DOHH2 (cell line): ENCODE results near the gene MYL4.
A peak's percentile ranks its signal among the peaks of the same experiment; 100 is the strongest.

Experiments used
- H3F3A ChIP-seq: fragments of 200-600 bp; sonication (generic), shearing (Covaris generic); 2 replicates; pipeline ENCODE4 v1.6.0; 2016; ENCODE audit warnings: antibody characterized with exemption, mild to moderate bottlenecking; ENCODE audit not compliant: control insufficient read depth, insufficient read depth
- H3K27ac ChIP-seq: fragments of 200-600 bp; sonication (generic); 2 replicates; pipeline ENCODE4 v1.5.1; 2014; ENCODE audit warnings: low read depth, mild to moderate bottlenecking, low read length, moderate library complexity
- H3K27me3 ChIP-seq: fragments of 200-600 bp; sonication (generic); 2 replicates; pipeline ENCODE4 v1.6.1; 2014; ENCODE audit warnings: mild to moderate bottlenecking, low read length, mixed read lengths; ENCODE audit not compliant: control insufficient read depth
- H3K36me3 ChIP-seq: fragments of 200-600 bp; sonication (generic); 2 replicates; pipeline ENCODE4 v1.6.1; 2014; ENCODE audit warnings: mild to moderate bottlenecking, low read length, moderate library complexity, mixed read lengths; ENCODE audit not compliant: control insufficient read depth
- H3K4me1 ChIP-seq: fragments of 200-600 bp; sonication (generic); 2 replicates; pipeline ENCODE4 v1.6.1; 2014; ENCODE audit warnings: mild to moderate bottlenecking, low read length, mixed read lengths; ENCODE audit not compliant: control insufficient read depth
- H3K4me2 ChIP-seq: fragments of 200-600 bp; sonication (generic); 2 replicates; pipeline ENCODE4 v1.6.0; 2014; ENCODE audit warnings: mild to moderate bottlenecking, low read length, moderate library complexity
- H3K4me3 ChIP-seq: fragments of 200-600 bp; sonication (generic); 2 replicates; pipeline ENCODE4 v1.5.1; 2014; ENCODE audit warnings: mild to moderate bottlenecking, low read length, mixed read lengths
- H3K79me2 ChIP-seq: fragments of 200-600 bp; sonication (generic); 2 replicates; pipeline ENCODE4 v1.6.1; 2014; ENCODE audit warnings: mild to moderate bottlenecking, low read length, mixed read lengths; ENCODE audit not compliant: control insufficient read depth
- H3K9me2 ChIP-seq: fragments of 200-600 bp; sonication (generic); replicated peaks from 2 replicates; pipeline ENCODE4 v1.6.1; 2014; ENCODE audit warnings: mild to moderate bottlenecking, low read length, mixed read lengths; ENCODE audit not compliant: control insufficient read depth
- H3K9me3 ChIP-seq: fragments of 200-600 bp; sonication (generic); 2 replicates; pipeline ENCODE4 v1.6.1; 2014; ENCODE audit warnings: antibody characterized with exemption, low read length, mixed read lengths; ENCODE audit not compliant: control insufficient read depth, insufficient read depth
- H4K20me1 ChIP-seq: fragments of 200-600 bp; sonication (generic); 2 replicates; pipeline ENCODE4 v1.6.0; 2014; ENCODE audit warnings: low read depth, mild to moderate bottlenecking, antibody characterized with exemption, low read length, moderate library complexity; ENCODE audit not compliant: control insufficient read depth, insufficient read depth
- CTCF ChIP-seq: fragments of 200-600 bp; sonication (generic); IDR thresholded peaks from one replicate; pipeline ENCODE4 v1.5.1; 2014; ENCODE audit warnings: antibody characterized with exemption, mild to moderate bottlenecking, low read depth, low read length; ENCODE audit not compliant: poor library complexity, severe bottlenecking
- EZH2phosphoT487 ChIP-seq: fragments of 200-600 bp; sonication (generic); IDR thresholded peaks from 2 replicates; pipeline ENCODE4 v1.6.1; 2017; ENCODE audit warnings: borderline replicate concordance, mild to moderate bottlenecking, antibody characterized with exemption, low read length, moderate library complexity, mixed read lengths

The MYL4 gene

GRCh38 chr17:47231334-47231733 lies 22.2 kb downstream of the MYL4 start:
- Histone ChIP-seq H3K9me2 (no peaks in the 10 kb centered on the region), H3K36me3 (no peaks in the 10 kb centered on the region), H3K79me2 (no peaks in the 10 kb centered on the region), H3K4me3 (peak overlapping the region; percentile 54; the same call in 1 of the 2 replicates), H3K27me3 (peaks cover 8% of the 10 kb centered on the region; the same call in 1 of the 2 replicates), H3K4me2 (peak overlapping the region; percentile 67), H3F3A (peaks cover 4% of the 10 kb centered on the region; the same call in 1 of the 2 replicates), H3K9me3 (peaks cover 3% of the 10 kb centered on the region; the same call in 1 of the 2 replicates), H3K4me1 (peaks cover 25% of the 10 kb centered on the region), H3K27ac (no peak overlapping the region), H4K20me1 (no peaks in the 10 kb centered on the region)
- TF ChIP-seq EZH2phosphoT487 (no peak), CTCF (no peak)

- H3F3A ChIP-seq: peaks cover 4% of the 10 kb centered on the region; the same call in 1 of the 2 replicates
- H3K9me2 ChIP-seq: no peaks in the 10 kb centered on the region
- peaks cover 8% of the 10 kb centered on the region for H3K9me3 ChIP-seq
- H3K79me2 ChIP-seq: no peaks in the 10 kb centered on the region
- H3K27me3 ChIP-seq: peaks cover 8% of the 10 kb centered on the region; the same call in 1 of the 2 replicates
- no peak overlapping the region for H3K4me3 ChIP-seq
- no peak for TF ChIP-seq CTCF
- peaks cover 25% of the 10 kb centered on the region for H3K4me1 ChIP-seq
- no peak overlapping the region for H3K27ac ChIP-seq
- no peaks in the 10 kb centered on the region for H4K20me1 ChIP-seq
- H3K4me2 ChIP-seq: no peak overlapping the region
- H3K36me3 ChIP-seq: no peaks in the 10 kb centered on the region
Measured at GRCh38 chr17:47231866-47232265, 22.7 kb downstream of the MYL4 start.

GRCh38 chr17:47232465-47232864 lies 23.3 kb downstream of the MYL4 start:
- Histone ChIP-seq H3K4me3 (no peak overlapping the region), H3K79me2 (no peaks in the 10 kb centered on the region), H4K20me1 (no peaks in the 10 kb centered on the region), H3K9me2 (no peaks in the 10 kb centered on the region), H3K4me1 (peaks cover 25% of the 10 kb centered on the region), H3K27ac (no peak overlapping the region), H3K36me3 (no peaks in the 10 kb centered on the region), H3K4me2 (no peak overlapping the region), H3K9me3 (peaks cover 14% of the 10 kb centered on the region), H3K27me3 (peaks cover 8% of the 10 kb centered on the region; the same call in 1 of the 2 replicates), H3F3A (peaks cover 4% of the 10 kb centered on the region; the same call in 1 of the 2 replicates)
- no peak for TF ChIP-seq CTCF
- TF ChIP-seq EZH2phosphoT487: no peak
